GM21576 (cell line): ENCODE results near the gene LEMD2.

Experiments
- ATAC-seq: cut with Tn5 transposase; IDR thresholded peaks from one replicate; pipeline ENCODE4 v1.9.1; 2021; ENCODE audit warnings: mild to moderate bottlenecking, moderate library complexity; ENCODE audit not compliant: unreplicated experiment

Gene LEMD2

DNA sequence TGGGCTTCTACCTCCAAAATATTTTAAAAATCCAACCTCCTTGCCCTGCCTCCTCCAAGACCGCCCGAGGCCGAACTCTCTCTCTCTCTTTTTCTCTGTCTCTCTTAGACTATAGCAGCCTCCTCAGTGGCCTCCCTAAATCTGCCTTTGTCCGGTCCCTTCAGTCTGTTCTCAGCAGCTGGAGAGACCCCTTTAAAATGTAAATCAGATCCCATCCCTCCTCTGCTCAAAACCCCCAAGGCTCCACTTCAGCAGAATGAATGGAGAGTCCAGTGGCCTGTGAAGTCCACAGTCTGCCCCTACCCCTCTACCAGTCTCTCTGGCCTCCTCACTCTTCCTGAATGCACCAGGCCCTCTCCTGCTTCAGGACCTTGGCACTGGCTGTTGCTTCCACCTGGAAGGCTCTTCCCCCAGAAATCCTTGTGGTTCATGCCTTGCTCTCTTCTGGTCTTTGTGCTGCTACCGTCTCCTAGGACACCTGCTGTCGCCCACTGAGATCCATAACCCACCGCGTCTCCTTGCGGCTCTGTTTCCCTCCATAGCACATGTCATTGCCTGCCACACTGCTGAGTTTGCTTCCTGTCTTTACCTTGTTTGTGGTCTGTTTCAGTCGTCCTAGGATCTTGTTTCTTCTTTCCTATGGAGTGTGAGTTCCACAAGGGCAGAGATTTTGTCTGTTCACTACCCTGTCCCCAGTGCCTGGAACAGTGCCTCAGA is 8.9 kb upstream of the LEMD2 start:
- no peak for ATAC-seq

DNA sequence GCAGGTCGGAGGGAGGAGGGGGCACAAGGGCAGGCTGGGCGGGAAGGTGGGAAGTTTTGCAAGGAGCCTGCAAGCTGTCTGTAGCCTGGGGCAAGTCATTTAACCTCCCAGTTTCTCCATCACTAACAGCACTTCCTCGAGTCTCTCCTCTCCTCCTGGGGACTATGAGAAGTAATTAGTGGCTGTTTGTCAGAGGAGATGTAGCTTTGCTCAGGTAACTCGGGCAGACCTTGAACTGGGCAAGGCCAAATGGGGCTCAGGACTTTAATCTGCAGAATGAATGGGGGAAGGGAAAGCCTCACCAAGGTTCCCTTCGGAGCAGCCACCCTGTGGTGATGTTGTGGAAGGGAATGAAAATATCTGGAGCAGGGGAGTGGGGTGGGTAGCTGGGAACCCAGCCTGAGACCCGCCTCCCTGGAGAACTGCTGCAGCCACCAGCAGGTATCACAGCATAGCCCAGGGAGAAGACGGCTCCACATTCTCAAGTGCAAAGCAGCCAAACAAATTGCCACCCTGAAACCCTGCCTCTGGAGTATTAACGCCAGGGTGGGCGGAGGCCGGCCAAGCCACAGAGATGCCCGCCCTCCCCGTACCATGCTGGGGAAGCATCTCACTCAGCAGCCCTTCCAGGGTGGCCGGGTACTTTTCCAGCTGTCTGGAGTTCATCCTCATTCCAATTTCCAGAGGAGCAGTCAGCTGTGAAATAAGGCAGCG is 6.1 kb upstream of the LEMD2 start:
- ATAC-seq, result no peak

DNA sequence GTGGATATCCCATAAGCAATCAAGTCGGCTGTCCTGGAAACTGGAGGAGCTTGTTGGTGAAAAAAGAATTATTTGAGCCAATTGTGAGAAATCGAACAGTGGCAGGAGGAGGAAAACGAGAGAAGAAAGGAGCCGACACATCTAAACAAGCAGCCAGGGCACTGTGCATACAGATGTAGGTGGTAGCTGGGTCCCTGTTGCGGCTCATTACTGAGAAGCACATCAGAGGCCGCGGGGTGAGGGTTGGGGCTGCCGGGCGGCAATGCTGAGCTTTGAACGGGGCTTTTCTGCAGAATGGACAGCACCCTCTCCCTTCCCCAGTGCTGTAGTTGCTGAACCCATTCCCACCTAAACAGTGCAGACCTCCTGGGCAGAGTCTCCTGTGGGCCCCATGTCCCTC is 4.1 kb upstream of the LEMD2 start:
- ATAC-seq, result no peak

DNA sequence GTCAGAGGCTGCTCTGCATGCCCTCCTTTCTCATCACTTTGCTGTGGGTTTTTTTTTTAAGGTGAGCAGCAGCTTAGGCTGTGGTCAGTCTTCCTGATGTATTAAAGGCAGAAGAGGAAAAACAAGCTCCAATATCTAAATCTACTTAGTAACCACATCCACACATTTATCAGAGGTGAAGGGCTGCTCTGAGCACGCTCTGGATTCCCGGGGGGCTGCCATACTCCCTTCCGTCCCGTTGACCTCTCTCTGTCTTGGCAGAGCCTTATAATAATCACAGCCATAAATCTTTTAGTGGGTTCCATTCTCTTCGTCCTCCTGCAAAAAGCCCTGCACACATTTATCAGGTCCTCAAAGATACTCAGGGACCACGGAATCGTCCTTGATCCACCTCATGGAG is 2.7 kb upstream of the LEMD2 start:
- ATAC-seq, result no peak

DNA sequence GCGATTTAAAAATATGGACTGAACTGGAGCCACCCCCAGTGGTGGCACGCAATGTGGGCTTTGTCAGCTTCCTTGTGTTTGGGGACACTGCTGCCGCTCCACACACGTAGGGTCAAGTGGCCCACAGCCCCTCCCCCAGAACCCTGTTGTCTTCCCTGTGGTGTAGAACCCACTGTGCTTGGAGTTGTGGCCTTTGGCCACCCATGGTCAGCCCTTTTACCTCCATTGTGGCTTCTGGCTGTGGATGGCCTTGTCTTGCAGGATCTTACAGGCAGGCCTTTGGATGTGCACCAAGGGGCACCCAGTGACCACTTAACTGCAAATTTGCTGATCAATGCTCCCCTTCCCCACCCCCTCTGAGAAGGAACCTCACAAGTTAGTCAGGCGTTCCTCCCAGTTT is 2.0 kb upstream of the LEMD2 start:
- no peak for ATAC-seq

DNA sequence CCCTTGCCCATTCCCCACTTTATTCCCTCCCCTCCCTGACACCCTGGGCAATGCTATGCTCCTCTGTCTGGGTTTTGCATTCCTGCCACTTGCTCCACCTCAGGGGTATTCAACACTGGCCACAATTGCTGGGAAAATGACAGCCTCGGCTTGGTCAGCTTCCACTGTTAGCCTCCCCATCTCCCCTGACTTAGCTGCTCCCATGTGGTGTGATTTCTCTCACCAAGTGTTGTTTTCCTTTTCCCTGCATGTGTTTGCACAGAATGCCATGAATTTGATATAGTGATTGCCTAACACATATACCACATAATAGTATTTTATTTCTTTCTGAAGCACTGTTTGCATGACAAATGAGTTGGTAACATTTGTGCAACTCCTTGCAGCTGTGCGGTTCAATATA is 1.4 kb upstream of the LEMD2 start:
- ATAC-seq, result no peak

DNA sequence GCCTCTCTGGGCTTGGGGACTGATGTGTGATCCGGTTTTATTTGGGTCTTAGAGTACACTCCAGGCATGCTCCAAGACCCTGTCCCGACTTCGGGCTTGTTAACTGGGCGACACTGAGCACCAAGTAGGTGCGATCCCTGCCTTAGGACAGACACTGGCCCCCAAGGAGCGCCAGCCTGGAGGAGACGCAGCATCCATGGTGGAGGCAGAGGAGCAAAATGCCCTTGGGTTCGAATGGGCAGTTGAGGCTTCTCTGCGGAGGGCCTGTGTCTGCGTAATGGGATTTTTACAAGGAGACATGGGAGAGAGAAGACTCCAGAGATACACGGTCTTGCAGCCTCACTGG is 593 bp upstream of the LEMD2 start:
- no peak for ATAC-seq

DNA sequence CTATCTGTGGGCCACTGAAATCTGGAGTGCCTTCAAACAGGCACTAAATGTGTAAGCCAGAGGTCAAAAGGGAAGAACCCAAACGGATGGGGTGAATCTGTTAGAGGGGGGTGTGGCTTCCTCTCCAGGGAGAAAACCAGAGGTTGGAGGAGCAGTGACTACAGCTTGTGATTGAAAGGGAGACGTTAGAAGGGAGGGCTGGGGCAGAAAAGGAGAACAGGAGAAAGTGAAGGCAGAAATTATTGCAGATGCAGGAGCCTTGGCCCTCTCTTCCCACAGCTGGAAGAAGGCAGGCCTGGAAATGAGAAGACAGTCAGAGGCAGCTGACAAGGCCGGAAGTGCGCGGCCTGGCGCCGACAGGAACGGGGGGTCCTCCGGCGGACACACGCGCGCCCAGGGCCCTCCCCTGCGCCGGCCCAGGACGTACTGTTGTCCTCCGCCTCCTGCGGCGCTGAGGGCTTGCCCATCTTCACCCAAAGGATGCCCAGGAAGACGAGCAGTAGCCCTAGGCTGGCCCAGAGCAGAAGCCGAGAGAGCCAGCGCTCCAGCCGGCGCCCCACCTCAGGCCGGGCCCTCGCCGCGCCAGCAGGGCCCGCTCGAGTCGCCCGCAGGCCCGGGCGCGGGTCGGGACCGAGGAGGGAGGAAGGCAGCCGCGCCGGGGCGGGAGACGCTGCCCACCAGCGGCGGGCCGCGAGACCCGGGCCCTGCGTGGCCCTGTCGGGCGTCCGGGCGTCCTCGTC is 806 bp downstream of the LEMD2 start:
- peak; percentile 26 for ATAC-seq

DNA sequence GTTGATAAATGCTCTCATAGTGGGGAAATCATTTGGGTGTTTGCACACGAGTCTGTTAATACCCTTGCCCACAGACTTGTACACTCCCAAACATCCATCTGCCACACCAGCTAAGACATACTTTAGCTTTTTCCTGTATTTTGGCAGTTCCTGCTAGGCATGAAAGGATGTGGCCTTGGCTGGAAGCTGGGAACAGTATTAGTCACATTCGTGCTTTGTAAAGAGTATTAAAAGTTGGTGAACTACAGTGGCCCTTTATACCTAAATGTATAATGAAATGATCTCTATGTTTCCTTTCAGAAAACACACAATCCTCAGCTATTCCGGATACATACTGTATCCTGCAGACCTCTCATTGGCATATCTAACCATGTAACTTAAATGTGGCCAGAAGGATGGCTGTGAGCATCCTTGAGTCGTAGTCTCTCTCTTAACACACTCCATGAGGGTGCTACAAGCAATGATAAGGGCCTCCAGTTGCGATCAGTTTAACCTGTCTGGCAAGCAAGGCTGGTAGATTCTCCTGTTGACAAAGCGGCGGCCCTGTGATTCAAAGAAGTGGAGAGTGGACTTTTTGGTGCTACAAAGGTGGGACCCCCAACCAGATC is 1.5 kb downstream of the LEMD2 start:
- no peak for ATAC-seq

DNA sequence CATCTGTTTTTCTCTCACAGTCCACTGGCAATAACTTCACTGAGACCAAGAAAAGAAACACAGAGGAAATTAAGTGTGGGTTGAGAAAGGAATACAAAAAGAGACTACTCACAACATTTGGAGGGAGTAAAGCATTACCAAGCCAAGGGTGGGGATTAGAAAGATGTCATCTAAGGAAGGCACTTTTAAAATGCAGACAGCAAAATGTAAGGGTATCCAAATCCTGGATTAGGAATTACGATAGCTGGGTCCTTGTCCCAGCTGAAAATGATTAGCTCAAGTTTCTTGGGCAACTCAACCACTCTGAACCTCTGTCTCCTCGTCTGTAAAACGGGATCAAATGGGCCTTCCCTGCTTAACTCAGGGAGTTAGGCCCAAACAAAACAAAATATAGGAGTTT is 2.2 kb downstream of the LEMD2 start:
- ATAC-seq, result no peak

DNA sequence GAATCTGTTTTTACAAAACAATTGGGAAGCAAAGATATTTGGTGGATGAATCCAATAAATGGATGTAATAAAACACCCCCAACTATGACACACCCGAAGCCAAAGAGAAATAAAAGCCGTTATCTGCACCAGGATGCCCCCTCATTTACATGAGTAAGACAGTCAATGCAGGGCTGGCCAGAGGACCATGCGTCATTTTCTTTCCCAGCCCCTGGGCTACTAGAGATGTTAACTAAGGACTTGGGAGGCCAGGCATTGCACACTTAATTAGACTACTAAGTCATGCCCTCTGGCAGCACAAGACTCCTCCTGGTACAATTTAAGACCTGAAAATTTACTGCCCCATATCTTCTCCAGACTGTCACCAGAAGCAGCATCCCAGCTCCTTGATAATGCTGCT is 3.2 kb downstream of the LEMD2 start:
- no peak for ATAC-seq

DNA sequence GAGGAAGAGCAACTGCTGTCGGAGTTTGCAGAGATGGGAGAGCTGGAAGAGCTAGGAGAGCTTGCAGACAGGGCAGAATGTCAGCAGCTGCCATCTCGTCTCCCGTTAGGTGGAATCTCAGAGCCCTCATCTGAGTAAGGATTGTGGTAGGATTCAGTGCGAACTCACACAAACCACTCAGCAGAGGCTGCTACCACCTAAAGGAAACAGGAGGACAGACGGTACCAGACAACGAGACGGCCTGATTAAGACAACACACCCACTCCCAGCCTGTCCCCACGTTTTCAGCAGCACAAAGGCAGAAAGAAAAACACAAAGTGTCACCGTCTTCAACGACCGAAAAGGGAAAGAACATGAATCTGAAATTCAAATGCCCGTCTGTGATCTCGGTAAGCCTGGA is 4.1 kb downstream of the LEMD2 start:
- ATAC-seq, result no peak

DNA sequence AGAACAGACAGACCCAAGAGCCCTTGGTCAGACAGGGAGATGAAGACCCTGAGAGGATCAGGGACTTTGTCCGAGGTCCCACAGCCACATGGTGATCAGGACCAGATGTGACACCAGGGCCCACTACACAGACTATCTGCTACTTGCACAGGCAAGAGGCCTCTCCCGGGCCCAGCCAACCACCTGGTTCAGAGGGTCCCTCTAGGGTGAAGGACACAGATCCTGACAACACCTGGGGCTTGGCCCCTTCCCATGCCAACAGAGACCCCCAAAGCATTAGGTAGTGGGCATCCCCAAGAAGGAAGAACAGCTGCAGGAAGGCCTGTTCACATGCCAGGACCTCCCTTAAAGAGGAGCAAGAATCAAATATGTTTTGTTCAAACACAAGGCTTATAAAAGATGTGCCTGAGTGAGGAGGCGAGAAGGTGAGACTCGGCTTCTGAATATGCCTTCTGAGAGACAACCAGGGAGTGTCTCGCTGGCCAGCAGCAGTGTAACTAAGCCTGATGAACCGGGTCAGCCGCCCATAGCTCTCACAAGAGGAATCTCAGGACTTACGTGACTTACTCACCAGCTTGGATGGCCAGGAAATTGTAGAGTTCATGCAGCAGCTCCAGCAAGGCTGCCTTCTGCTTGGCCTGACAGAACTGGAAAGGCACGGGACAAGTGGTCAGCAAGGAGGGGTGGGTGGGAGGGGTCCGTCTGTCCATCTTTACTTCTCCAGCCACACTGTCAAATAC is 5.0 kb downstream of the LEMD2 start:
- no peak for ATAC-seq

DNA sequence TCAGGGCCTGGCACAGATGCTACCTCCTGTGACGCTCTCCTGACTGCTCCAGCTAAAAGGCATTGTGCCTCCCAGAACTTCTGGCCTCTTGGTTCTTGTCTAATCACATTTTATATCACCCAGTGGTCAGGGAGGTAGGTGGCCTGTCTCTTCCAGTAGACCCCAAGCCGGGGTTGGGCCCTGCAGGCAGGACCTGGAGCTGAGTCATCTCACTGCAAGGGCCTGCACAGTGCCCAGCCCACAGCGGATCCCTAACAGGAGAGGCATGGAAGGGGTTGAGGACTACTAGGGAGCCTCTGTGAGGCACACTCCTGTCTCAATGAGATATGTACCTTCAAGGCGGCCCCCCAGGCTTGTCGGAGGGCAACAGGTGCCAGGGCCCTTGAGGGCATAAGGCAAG is 6.4 kb downstream of the LEMD2 start:
- no peak for ATAC-seq

DNA sequence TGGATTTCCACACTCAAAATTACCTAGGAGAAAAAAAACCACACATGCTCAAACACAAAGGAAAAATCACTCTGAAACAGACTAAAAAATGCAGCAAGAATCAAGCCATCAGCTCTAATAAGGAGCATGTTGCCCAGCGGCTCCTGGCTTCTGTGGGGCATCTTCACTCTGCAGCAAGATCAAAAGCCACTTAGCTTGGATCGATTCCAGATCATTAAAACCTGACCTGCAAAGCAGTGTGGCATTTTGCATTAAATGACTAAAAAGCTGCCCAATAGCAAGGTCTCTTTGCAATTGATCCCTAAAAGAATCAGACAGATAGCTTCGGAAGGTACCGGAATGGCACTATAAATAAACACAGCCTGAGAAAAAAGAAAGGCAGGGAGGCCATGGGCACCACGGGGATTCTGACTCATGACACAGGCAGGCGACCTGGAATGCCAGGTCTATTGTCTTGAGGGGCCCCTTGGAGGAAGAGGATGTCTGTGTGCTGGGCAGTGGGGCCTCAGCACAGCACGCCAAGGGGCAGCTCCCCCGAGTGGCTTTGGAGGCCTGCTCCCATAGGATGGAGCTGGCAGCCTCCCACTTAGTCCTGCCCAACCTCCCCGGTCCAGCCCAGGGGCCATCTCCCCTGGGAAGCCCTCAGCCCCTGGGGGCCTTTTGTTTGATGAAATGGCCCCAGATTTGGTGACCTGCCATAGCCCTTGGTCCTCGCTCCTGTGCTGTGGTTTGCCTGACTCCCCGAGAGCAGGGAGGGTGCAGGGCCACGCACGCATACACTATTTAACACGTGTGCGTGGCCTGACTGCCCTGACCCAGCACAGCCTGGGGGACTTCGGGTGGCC is 7.6 kb downstream of the LEMD2 start:
- ATAC-seq, result no peak

DNA sequence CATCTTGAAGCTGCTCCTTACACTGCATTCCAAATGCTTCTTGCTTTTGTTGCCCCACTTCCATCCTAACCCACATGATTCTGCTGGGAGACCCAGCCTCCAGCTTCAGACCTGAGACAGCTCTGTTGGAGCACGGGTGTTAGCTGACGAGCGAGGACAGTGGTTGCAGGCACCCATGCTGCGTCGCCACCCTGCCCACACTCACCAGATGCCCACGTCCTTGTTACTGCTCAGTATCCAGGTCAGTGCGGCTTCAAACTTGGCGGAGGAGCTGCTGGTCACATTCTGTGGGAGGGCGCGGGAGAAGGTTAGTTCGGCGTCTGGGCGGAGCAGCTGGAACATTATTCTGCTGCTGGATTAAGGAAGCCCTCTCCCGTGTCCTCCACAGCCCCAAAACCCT is 9.0 kb downstream of the LEMD2 start:
- ATAC-seq, result no peak

DNA sequence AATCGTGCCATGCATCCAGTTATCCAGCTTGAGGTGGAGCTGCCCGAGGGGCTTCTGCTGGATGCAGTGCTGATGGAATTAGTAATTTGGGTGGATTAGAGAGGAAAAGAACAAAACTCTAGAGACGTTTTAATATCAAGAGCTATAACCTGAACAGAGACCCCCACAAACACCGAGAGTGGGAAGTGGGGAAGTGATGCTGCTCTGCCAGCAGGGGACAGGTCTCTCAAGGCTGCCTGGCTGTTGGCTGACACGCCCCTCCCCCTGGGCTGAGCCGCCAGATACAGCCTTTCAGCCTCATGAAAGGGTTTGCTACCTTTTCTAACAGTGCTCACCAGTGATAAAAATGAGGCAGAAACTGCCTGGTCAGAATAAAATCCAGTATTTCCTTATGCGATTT is 9.6 kb downstream of the LEMD2 start:
- ATAC-seq, result no peak

DNA sequence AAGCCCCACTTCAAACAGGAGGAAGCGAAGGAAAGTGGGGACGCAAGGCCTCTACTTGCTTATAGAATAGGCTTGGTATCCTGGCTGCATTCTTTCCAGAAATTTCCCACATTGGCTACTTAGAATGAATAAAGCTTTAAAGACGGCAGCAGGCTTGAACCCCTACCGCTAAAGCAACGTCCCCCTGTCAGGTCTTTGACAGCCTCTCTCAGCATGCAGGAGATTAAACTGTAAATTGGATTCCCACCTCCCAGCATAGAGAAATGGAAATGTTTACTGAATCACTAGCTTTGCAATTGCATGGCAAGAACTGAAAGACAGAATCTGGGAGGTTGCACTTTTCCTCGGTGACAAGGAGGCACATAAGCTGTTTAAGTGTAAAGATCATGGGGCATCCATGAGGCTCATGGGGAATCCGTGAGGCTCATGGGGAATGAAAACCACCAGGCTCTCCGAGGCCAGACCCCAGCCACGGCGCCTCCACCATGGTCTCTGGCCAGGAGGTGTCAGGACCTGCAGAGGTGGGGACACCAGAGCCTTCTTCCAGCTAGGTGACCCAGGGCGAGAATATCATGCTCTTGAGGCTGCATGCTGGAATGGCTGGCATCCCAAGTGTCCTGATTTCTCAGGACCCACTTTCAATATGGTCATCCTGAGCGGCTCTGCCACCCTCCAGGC is 10.3 kb downstream of the LEMD2 start:
- no peak for ATAC-seq
